ENCODE results near the gene CST9.

CST9 gene

DNA sequence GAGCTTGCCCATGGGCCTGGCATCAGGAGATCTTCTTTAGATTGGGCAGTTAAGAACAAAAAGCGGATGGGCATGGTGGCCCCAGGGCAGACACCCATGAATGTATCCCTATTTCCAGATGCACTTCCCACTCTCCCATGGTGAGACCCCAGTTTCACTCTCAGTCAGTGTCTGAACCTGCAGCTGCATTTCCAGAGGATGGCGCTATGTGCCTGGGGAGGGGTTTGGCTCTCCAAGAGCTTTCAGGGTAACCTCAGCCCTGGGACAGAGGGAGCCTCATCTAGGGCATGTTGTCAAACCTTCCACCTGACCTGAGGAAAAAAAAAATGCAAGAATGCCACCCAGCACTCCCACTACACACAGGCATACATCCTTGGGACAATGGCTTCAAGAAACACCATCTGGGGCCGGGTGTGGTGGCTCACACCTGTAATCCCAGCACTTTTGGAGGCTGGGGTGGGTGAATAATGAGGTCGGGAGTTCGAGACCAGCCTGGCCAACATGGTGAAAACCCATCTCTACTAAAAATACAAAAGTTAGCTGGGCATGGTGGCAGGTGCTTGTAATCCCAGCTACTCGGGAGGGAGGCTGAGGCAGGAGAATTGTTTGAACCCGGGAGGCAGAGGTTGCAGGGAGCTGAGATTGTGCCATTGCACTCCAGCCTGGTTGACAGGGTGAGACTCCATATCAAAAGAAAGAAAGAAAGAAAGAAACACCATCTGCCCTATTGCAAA lies 39.4 kb downstream of the CST9 start:
- DNase-seq = no peak
- TF ChIP-seq, protein P1, sequence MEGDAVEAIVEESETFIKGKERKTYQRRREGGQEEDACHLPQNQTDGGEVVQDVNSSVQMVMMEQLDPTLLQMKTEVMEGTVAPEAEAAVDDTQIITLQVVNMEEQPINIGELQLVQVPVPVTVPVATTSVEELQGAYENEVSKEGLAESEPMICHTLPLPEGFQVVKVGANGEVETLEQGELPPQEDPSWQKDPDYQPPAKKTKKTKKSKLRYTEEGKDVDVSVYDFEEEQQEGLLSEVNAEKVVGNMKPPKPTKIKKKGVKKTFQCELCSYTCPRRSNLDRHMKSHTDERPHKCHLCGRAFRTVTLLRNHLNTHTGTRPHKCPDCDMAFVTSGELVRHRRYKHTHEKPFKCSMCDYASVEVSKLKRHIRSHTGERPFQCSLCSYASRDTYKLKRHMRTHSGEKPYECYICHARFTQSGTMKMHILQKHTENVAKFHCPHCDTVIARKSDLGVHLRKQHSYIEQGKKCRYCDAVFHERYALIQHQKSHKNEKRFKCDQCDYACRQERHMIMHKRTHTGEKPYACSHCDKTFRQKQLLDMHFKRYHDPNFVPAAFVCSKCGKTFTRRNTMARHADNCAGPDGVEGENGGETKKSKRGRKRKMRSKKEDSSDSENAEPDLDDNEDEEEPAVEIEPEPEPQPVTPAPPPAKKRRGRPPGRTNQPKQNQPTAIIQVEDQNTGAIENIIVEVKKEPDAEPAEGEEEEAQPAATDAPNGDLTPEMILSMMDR (IDR thresholded peaks at IDR 0.05) = no peak
- H3K4me3 ChIP-seq = no peak overlapping the region
- peaks cover 0 to 17% (median 4%) of the 10 kb centered on the region in 3 donors for H3K9me3 ChIP-seq
- H3K27ac ChIP-seq = no peak overlapping the region
- H3K4me1 ChIP-seq = no peaks in the 10 kb centered on the region
- intact Hi-C loops (cut with DNase I; ENCODE audit: low total_unique reads) = loop anchor here (10.0 kb wide), 1 partner anchor 82 kb away; no protein-coding TSS in a partner anchor
- no peaks in the 10 kb centered on the region for H3K27me3 ChIP-seq
- no peaks in the 10 kb centered on the region for H3K36me3 ChIP-seq

DNA sequence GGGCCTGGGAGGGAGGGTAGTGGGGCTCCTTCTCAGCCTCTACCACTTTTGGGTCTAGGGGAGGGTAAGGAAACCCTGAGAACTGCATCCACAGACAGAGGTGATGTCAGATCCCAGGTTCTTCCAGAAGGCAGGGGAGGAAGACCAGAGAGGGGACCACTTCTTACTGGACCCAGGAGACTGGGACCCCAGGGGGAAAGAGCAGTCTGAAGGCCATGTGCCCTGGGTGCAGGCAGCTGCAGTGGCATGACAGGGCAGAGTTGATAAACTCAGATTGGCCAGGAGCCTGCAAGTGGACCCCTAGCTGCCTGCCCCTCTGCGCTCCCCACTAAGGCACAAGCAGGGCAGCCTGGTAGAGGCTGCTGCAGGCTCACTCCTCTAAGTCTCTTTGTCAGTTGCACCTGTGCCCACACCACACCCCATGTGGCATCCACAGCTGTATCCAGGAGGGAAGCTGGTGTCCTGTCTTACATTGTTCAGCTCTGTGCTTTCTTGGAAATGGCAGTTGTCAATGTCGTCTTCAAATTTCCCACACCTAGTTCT lies 40.1 kb downstream of the CST9 start:
- no peaks in the 10 kb centered on the region for H3K4me1 ChIP-seq
- H3K9me3 ChIP-seq = peaks cover 0 to 17% (median 4%) of the 10 kb centered on the region in 3 donors
- intact Hi-C loops (cut with DNase I; ENCODE audit: low total_unique reads) = loop anchor here (10.0 kb wide), 1 partner anchor 81 kb away; no protein-coding TSS in a partner anchor
- H3K36me3 ChIP-seq = no peaks in the 10 kb centered on the region
- H3K27me3 ChIP-seq = no peaks in the 10 kb centered on the region
- TF ChIP-seq, protein P1 (IDR thresholded peaks at IDR 0.05) = no peak
- no peak for DNase-seq
- H3K4me3 ChIP-seq = no peak overlapping the region
- no peak overlapping the region for H3K27ac ChIP-seq

DNA sequence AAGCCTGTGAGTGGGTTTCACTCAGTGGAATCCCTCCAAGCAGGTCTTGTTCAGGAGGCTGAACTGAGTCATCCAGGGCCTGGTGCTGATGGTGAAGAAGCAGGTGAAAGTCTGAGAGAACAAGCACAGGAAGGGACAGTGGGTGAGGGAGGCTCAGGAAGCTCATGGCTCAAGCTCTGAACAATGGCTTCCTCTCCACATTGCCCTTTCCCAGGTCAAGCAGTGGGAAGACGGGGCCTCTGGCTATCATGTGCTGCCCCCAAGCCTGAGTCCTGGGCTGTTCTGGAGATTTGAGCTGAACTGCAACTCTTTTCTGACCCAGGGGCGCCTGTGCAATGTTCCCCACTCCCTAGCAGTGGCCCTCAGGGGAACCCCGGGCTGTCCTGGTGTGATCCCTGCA lies 40.8 kb downstream of the CST9 start:
- Histone ChIP-seq H3K36me3 (no peaks in the 10 kb centered on the region), H3K9me3 (peaks cover 4 to 17% (median 5%) of the 10 kb centered on the region in 3 donors), H3K4me3 (no peak overlapping the region), H3K27me3 (no peaks in the 10 kb centered on the region), H3K4me1 (no peaks in the 10 kb centered on the region), H3K27ac (no peak overlapping the region)
- no peak for DNase-seq
- TF ChIP-seq, protein P1 (IDR thresholded peaks at IDR 0.05) = no peak
- intact Hi-C loops (cut with DNase I; ENCODE audit: low total_unique reads) = loop anchor here (10.0 kb wide), 1 partner anchor 80 kb away; no protein-coding TSS in a partner anchor

DNA sequence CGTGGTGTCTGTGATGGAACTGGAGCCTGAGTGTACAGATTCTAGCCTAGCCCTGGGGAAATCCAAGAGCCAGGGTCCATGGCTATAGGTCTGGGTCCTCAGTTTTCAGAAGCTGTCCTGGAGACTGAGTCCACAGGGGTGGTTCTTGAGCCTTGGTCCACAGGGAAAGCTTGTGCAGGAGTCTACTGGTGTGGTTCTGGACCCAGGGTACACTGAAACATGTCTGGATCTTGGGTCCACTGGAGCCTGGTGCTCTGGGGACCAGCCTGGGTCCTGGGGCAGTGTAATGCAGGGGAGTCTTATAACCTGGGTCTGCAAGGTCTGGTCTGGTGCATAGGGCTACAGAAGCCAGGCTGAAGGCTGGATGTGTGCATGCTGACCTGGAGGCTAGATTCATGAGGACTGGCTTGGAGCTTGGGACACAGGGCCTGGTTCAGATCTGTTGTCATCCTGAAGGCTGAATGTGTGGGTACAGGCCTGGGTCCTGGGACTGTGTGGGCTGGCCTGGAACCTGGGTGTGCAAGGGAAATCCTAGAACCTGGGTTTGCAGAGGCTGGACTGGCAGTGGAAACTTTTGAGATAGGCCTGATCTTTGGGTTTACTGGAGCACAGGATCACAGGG lies 42.9 kb downstream of the CST9 start:
- Histone ChIP-seq H3K4me1 (no peaks in the 10 kb centered on the region), H3K36me3 (no peaks in the 10 kb centered on the region), H3K4me3 (no peak overlapping the region), H3K9me3 (peaks cover 4 to 17% (median 5%) of the 10 kb centered on the region in 3 donors), H3K27me3 (no peaks in the 10 kb centered on the region), H3K27ac (no peak overlapping the region)
- intact Hi-C loops (cut with DNase I; ENCODE audit: low total_unique reads) = loop anchor here (10.0 kb wide), 1 partner anchor 78 kb away; no protein-coding TSS in a partner anchor
- no peak for DNase-seq
- TF ChIP-seq, protein P1 (IDR thresholded peaks at IDR 0.05) = no peak

DNA sequence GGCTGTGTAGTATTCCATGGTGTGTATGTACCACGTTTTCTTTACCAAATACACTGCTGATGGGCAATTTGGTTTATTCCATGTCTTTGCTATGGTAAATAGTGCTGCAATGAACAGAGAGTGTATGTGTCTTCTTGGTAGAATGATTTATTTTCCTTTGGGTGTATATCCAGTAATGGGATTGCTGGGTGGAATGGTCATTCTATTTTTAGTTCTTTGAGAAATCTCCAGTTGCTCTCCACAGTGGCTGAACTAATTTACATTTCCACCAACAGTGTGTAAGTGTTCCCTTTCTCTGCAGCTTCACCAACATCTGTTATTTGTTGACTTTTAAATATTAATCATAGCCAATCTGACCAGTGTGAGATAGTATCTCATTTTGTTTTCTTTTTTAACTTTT lies 51.3 kb downstream of the CST9 start:
- intact Hi-C loops (cut with DNase I; ENCODE audit: low total_unique reads) = no loop called here
- Histone ChIP-seq H3K27ac (no peak overlapping the region), H3K4me1 (no peaks in the 10 kb centered on the region), H3K27me3 (no peaks in the 10 kb centered on the region), H3K4me3 (no peak overlapping the region), H3K36me3 (no peaks in the 10 kb centered on the region), H3K9me3 (no peaks in the 10 kb centered on the region)
- TF ChIP-seq, protein P1 (IDR thresholded peaks at IDR 0.05) = no peak
- no peak for DNase-seq

All from tibial artery (tissue), 4 donors.